H1 (cell line): ENCODE data around the gene TCF4. TPM values are rescaled to one million over a fixed set of nuclear protein-coding genes. Genes with fewer than 3 reads are reported as not detected.

Experiments
- CTCF ChIA-PET: fragments of 300-600 bp; sonication (Branson Sonifier 250); formaldehyde crosslinking; loops from one replicate; lab custom pipeline; 2021; ENCODE audit not compliant: partially characterized antibody; lab: Charles Lee
- POLR2A ChIA-PET: fragments of 300-600 bp; sonication (Branson Sonifier 250); formaldehyde crosslinking; loops from one replicate; lab custom pipeline; 2021; ENCODE audit warnings: inconsistent platforms; ENCODE audit not compliant: partially characterized antibody; lab: Charles Lee
- DNase-seq, 2 experiments: peaks; one replicate each; pipeline versions ENCODE4 v3.0.0 to v3.0.0-alpha.2; 2010 to 2022; ENCODE audit warnings: low spot score in 2 of 2, low read depth in 1 of 2, mixed read lengths in 1 of 2
- FAIRE-seq: peaks from 2 replicates; lab custom pipeline; 2011; peaks lifted over from hg19 to GRCh38; lab: Jason Lieb, UNC
- H2AFZ ChIP-seq: 2 replicates; pipeline ENCODE4 v1.8.1; 2012; ENCODE audit warnings: low read length, inconsistent platforms
- H2AK5ac ChIP-seq: 2 replicates; pipeline ENCODE4 v1.6.1; 2013; ENCODE audit warnings: low read depth, low read length
- H2BK120ac ChIP-seq: replicated peaks from 2 replicates; pipeline ENCODE3; 2013; ENCODE audit warnings: low read depth, low read length, inconsistent platforms
- H2BK12ac ChIP-seq: 2 replicates; pipeline ENCODE4 v1.6.1; 2013; ENCODE audit warnings: low read depth, low read length
- H2BK15ac ChIP-seq: 2 replicates; pipeline ENCODE4 v1.6.1; 2013; ENCODE audit warnings: low read length
- H2BK20ac ChIP-seq: 2 replicates; pipeline ENCODE4 v1.6.1; 2013; ENCODE audit warnings: low read length
- H2BK5ac ChIP-seq: 2 replicates; pipeline ENCODE4 v1.6.1; 2013; ENCODE audit warnings: low read depth, low read length
- H3K14ac ChIP-seq: 2 replicates; pipeline ENCODE4 v1.6.1; 2013; ENCODE audit warnings: inconsistent platforms; ENCODE audit not compliant: insufficient read length
- H3K18ac ChIP-seq: 2 replicates; pipeline ENCODE4 v1.6.1; 2013; ENCODE audit warnings: low read length; ENCODE audit errors: extremely low read depth
- H3K23ac ChIP-seq: 2 replicates; pipeline ENCODE4 v1.6.1; 2013; ENCODE audit warnings: inconsistent platforms; ENCODE audit not compliant: insufficient read length
- H3K23me2 ChIP-seq: 2 replicates; pipeline ENCODE4 v1.6.1; 2013; ENCODE audit warnings: low read depth, low read length
- H3K27ac ChIP-seq: 2 replicates; pipeline ENCODE4 v1.6.1; 2011; ENCODE audit warnings: low read depth, low read length, inconsistent platforms
- H3K27me3 ChIP-seq, 4 experiments: replicated peaks in 1 of 4; 1 replicate in 1 of 4; 2 replicates in 3 of 4; pipeline versions ENCODE4 v1.6.1 to v1.8.1; 2011 to 2013; ENCODE audit warnings: low read length in 3 of 4, mild to moderate bottlenecking in 3 of 4, inconsistent platforms in 2 of 4, mixed read lengths in 2 of 4, moderate library complexity in 1 of 4; ENCODE audit not compliant: control insufficient read depth in 3 of 4, insufficient read depth in 3 of 4; ENCODE audit errors: extremely low read depth in 1 of 4
- H3K36me3 ChIP-seq, 4 experiments: 2 replicates each; pipeline versions ENCODE4 v1.6.1 to v1.8.1; 2011 to 2013; ENCODE audit warnings: mild to moderate bottlenecking in 4 of 4, low read length in 3 of 4, moderate library complexity in 2 of 4, control low read depth in 1 of 4, inconsistent platforms in 1 of 4; ENCODE audit not compliant: insufficient read depth in 4 of 4, control insufficient read depth in 2 of 4
- H3K4ac ChIP-seq: replicated peaks from 2 replicates; pipeline ENCODE3; 2013; ENCODE audit warnings: low read length, low read depth, mixed read lengths, inconsistent platforms; ENCODE audit not compliant: insufficient read length
- H3K4me1 ChIP-seq, 4 experiments: replicated peaks in 1 of 4; 1 replicate in 1 of 4; 2 replicates in 3 of 4; pipeline versions ENCODE4 v1.6.1 to v1.8.1; 2011 to 2013; ENCODE audit warnings: low read length in 3 of 4, inconsistent platforms in 2 of 4, mixed read lengths in 1 of 4; ENCODE audit not compliant: insufficient read depth in 4 of 4, control insufficient read depth in 3 of 4
- H3K4me2 ChIP-seq, 2 experiments: 2 replicates each; pipeline versions ENCODE4 v1.6.1 to v1.8.1; 2011 to 2013; ENCODE audit warnings: low read depth in 2 of 2, low read length in 2 of 2, control low read depth in 1 of 2, inconsistent platforms in 1 of 2, mild to moderate bottlenecking in 1 of 2; ENCODE audit not compliant: insufficient read depth in 1 of 2
- H3K4me3 ChIP-seq, 4 experiments: fragments of 200-600, 300-600 bp in 1 of 4; sonication (generic), shearing (Covaris generic), sonication (Bioruptor Twin) in 1 of 4; 2 replicates each; pipeline versions ENCODE4 v1.5.1 to v1.8.1; 2011 to 2016; ENCODE audit warnings: low read length in 4 of 4, low read depth in 3 of 4, control low read depth in 2 of 4, inconsistent platforms in 2 of 4, mild to moderate bottlenecking in 2 of 4, mixed read lengths in 1 of 4, moderate library complexity in 1 of 4; ENCODE audit not compliant: insufficient read depth in 2 of 4; ENCODE audit errors: extremely low read depth in 1 of 4
- H3K56ac ChIP-seq: replicated peaks from 2 replicates; pipeline ENCODE3; 2013; ENCODE audit warnings: low read depth, mild to moderate bottlenecking, mixed read lengths, low read length, inconsistent platforms; ENCODE audit not compliant: insufficient read length
- H3K79me1 ChIP-seq: 2 replicates; pipeline ENCODE4 v1.6.1; 2013; ENCODE audit warnings: low read depth, low read length, control low read depth
- H3K79me2 ChIP-seq, 2 experiments: 2 replicates each; pipeline versions ENCODE4 v1.6.1 to v1.8.1; 2012 to 2013; ENCODE audit warnings: low read length in 2 of 2, mild to moderate bottlenecking in 2 of 2, inconsistent platforms in 1 of 2; ENCODE audit not compliant: insufficient read depth in 2 of 2, control insufficient read depth in 1 of 2
- H3K9ac ChIP-seq, 4 experiments: replicated peaks in 1 of 4; 1 replicate in 1 of 4; 2 replicates in 3 of 4; pipeline versions ENCODE4 v1.6.1 to v1.8.1; 2011 to 2013; ENCODE audit warnings: low read depth in 3 of 4, low read length in 3 of 4, control low read depth in 2 of 4, mild to moderate bottlenecking in 2 of 4, moderate library complexity in 2 of 4, inconsistent platforms in 1 of 4; ENCODE audit errors: extremely low read depth in 1 of 4
- H3K9me3 ChIP-seq, 2 experiments: 2 replicates each; pipeline versions ENCODE4 v1.6.1 to v1.8.1; 2012 to 2013; ENCODE audit warnings: mild to moderate bottlenecking in 2 of 2, moderate library complexity in 2 of 2, control low read depth in 1 of 2, inconsistent platforms in 1 of 2, low read depth in 1 of 2, low read length in 1 of 2, mixed read lengths in 1 of 2; ENCODE audit not compliant: insufficient read depth in 2 of 2
- H4K20me1 ChIP-seq, 2 experiments: replicated peaks in 1 of 2; 2 replicates each; pipeline versions ENCODE3 to v1.8.1; 2011 to 2013; ENCODE audit warnings: inconsistent platforms in 2 of 2, low read length in 2 of 2, mild to moderate bottlenecking in 1 of 2; ENCODE audit not compliant: insufficient read depth in 2 of 2, control insufficient read depth in 1 of 2
- H4K5ac ChIP-seq: 2 replicates; pipeline ENCODE4 v1.6.1; 2013; ENCODE audit warnings: low read length, low read depth, mixed read lengths, inconsistent platforms; ENCODE audit not compliant: insufficient read length
- H4K8ac ChIP-seq: 2 replicates; pipeline ENCODE4 v1.8.0; 2013; ENCODE audit warnings: mild to moderate bottlenecking, moderate library complexity, low read length, inconsistent platforms; ENCODE audit not compliant: insufficient read depth; ENCODE audit errors: extremely low read depth
- H4K91ac ChIP-seq: replicated peaks from 2 replicates; pipeline ENCODE3; 2013; ENCODE audit warnings: low read length, mixed read lengths, inconsistent platforms; ENCODE audit not compliant: insufficient read length
- polyA plus RNA-seq, 7 experiments: library from polyadenylated mRNA; depleted of rRNA in 3 of 7; stranded (reverse) in 5 of 7; unstranded in 2 of 7; fragments of >200 nt in 5 of 7; fragments of 200-250 nt in 2 of 7; gene quantifications; 1 replicate in 5 of 7; 2 replicates in 1 of 7; 4 replicates in 1 of 7; pipeline versions ENCODE4 v1.2.1 to v1.2.3, GENCODE V29; 2011 to 2013; ENCODE audit warnings: missing spikeins in 2 of 7, mixed read lengths in 2 of 7
- total RNA-seq: library from RNA; stranded (reverse); fragmentation: NEBNext Ultra II Directional; extraction: Animal tissue kit (Norgen Biotek cat#: 25700); gene quantifications from 2 replicates; pipeline ENCODE4 v1.2.1, GENCODE V29; 2021
- TF ChIP-seq, protein P1 (sequence below): fragments of 300-600 bp; sonication (generic); IDR thresholded peaks from 2 replicates; pipeline ENCODE4 v1.7.1; 2012; ENCODE audit warnings: low read length, moderate library complexity, mild to moderate bottlenecking, inconsistent platforms; ENCODE audit not compliant: insufficient replicate concordance

TCF4 gene
- total and polyA plus RNA-seq, 2 of the 8 experiments (the other 6 are each of a cell fraction or from before 2014, with no cell fraction given): 59.3 to 118 TPM

DNA sequence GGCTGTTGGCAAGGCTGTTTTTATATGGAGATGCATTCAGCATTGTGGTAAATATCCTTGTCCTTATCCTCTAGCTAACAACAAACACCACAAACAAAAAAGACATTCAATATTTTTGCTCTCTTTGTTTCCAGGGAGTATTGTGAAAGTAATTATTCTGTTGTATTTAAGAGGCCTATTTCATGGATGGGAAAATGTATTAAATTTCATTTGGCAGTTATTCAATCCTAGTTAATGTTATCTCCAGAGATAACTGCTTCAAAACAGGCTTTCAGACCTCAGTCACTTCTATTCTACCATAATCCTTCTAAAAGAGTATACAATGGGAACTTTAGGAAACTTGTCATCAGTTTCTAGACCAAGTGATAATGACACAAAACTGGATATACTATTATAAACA is 348.3 kb downstream of the TCF4 start:
- Histone ChIP-seq H3K14ac (no peak overlapping the region), H2BK12ac (no peak overlapping the region), H4K20me1 (peaks cover 0 to 1% of the 10 kb centered on the region in 2 experiments), H3K36me3 (peaks cover 0 to 6% (median 0%) of the 10 kb centered on the region in 4 experiments; a peak in 2 of 8 replicates), H3K4me2 (no peak overlapping the region), H2AFZ (no peak overlapping the region), H3K56ac (no peak overlapping the region), H3K9me3 (no peaks in the 10 kb centered on the region), H3K4ac (no peak overlapping the region), H2BK5ac (no peak overlapping the region), H2BK15ac (no peak overlapping the region), H3K27ac (no peak overlapping the region), H2BK120ac (no peak overlapping the region), H3K4me3 (no peak overlapping the region), H3K18ac (no peak overlapping the region), H3K79me2 (no peaks in the 10 kb centered on the region), H3K4me1 (no peaks in the 10 kb centered on the region), H4K8ac (no peak overlapping the region), H4K5ac (no peak overlapping the region), H2BK20ac (no peak overlapping the region), H3K9ac (no peak overlapping the region), H3K23me2 (no peaks in the 10 kb centered on the region), H2AK5ac (no peak overlapping the region), H3K79me1 (no peaks in the 10 kb centered on the region), H3K23ac (no peak overlapping the region), H4K91ac (no peak overlapping the region), H3K27me3 (peaks cover 0 to 1% (median 0%) of the 10 kb centered on the region in 4 experiments; a peak in 1 of 7 replicates)
- POLR2A ChIA-PET: no interaction called here
- FAIRE-seq: no peak
- CTCF ChIA-PET: interaction anchor here (1.0 kb wide), 1 partner anchor 35 kb away, joined by 4 read pairs; no protein-coding TSS in a partner anchor
- DNase-seq: no peak
- TF ChIP-seq, protein P1, sequence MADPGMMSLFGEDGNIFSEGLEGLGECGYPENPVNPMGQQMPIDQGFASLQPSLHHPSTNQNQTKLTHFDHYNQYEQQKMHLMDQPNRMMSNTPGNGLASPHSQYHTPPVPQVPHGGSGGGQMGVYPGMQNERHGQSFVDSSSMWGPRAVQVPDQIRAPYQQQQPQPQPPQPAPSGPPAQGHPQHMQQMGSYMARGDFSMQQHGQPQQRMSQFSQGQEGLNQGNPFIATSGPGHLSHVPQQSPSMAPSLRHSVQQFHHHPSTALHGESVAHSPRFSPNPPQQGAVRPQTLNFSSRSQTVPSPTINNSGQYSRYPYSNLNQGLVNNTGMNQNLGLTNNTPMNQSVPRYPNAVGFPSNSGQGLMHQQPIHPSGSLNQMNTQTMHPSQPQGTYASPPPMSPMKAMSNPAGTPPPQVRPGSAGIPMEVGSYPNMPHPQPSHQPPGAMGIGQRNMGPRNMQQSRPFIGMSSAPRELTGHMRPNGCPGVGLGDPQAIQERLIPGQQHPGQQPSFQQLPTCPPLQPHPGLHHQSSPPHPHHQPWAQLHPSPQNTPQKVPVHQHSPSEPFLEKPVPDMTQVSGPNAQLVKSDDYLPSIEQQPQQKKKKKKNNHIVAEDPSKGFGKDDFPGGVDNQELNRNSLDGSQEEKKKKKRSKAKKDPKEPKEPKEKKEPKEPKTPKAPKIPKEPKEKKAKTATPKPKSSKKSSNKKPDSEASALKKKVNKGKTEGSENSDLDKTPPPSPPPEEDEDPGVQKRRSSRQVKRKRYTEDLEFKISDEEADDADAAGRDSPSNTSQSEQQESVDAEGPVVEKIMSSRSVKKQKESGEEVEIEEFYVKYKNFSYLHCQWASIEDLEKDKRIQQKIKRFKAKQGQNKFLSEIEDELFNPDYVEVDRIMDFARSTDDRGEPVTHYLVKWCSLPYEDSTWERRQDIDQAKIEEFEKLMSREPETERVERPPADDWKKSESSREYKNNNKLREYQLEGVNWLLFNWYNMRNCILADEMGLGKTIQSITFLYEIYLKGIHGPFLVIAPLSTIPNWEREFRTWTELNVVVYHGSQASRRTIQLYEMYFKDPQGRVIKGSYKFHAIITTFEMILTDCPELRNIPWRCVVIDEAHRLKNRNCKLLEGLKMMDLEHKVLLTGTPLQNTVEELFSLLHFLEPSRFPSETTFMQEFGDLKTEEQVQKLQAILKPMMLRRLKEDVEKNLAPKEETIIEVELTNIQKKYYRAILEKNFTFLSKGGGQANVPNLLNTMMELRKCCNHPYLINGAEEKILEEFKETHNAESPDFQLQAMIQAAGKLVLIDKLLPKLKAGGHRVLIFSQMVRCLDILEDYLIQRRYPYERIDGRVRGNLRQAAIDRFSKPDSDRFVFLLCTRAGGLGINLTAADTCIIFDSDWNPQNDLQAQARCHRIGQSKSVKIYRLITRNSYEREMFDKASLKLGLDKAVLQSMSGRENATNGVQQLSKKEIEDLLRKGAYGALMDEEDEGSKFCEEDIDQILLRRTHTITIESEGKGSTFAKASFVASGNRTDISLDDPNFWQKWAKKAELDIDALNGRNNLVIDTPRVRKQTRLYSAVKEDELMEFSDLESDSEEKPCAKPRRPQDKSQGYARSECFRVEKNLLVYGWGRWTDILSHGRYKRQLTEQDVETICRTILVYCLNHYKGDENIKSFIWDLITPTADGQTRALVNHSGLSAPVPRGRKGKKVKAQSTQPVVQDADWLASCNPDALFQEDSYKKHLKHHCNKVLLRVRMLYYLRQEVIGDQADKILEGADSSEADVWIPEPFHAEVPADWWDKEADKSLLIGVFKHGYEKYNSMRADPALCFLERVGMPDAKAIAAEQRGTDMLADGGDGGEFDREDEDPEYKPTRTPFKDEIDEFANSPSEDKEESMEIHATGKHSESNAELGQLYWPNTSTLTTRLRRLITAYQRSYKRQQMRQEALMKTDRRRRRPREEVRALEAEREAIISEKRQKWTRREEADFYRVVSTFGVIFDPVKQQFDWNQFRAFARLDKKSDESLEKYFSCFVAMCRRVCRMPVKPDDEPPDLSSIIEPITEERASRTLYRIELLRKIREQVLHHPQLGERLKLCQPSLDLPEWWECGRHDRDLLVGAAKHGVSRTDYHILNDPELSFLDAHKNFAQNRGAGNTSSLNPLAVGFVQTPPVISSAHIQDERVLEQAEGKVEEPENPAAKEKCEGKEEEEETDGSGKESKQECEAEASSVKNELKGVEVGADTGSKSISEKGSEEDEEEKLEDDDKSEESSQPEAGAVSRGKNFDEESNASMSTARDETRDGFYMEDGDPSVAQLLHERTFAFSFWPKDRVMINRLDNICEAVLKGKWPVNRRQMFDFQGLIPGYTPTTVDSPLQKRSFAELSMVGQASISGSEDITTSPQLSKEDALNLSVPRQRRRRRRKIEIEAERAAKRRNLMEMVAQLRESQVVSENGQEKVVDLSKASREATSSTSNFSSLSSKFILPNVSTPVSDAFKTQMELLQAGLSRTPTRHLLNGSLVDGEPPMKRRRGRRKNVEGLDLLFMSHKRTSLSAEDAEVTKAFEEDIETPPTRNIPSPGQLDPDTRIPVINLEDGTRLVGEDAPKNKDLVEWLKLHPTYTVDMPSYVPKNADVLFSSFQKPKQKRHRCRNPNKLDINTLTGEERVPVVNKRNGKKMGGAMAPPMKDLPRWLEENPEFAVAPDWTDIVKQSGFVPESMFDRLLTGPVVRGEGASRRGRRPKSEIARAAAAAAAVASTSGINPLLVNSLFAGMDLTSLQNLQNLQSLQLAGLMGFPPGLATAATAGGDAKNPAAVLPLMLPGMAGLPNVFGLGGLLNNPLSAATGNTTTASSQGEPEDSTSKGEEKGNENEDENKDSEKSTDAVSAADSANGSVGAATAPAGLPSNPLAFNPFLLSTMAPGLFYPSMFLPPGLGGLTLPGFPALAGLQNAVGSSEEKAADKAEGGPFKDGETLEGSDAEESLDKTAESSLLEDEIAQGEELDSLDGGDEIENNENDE: peak; percentile 60
